Smooth muscle cell (in vitro differentiated cells): Measurements from ENCODE around the gene SNAP91. TPM values are rescaled to one million over a fixed set of nuclear protein-coding genes. Genes with fewer than 3 reads are reported as not detected.
"Not testable (repeated sequence)": the region's sequence is repeated elsewhere in the genome, so short reads cannot be mapped to it uniquely, and the experiment has no call there.

Source experiments
- DNase-seq: peaks from one replicate; lab custom pipeline; 2025; ENCODE audit not compliant: unreplicated experiment; lab: John Stamatoyannopoulos, UW
- H2AFZ ChIP-seq: fragments of 200-600 bp; sonication (generic); 2 replicates; pipeline ENCODE4 v1.6.0; 2016; ENCODE audit warnings: antibody characterized with exemption, low read depth, mild to moderate bottlenecking
- H3F3A ChIP-seq: fragments of 200-600 bp; sonication (generic); 2 replicates; pipeline ENCODE4 v1.6.0; 2017; ENCODE audit warnings: antibody characterized with exemption, low read depth
- H3K27ac ChIP-seq: fragments of 200-600 bp; sonication (generic); 2 replicates; pipeline ENCODE4 v1.5.1; 2016; ENCODE audit warnings: low read depth, mild to moderate bottlenecking
- H3K27me3 ChIP-seq: fragments of 200-600 bp; sonication (generic); 2 replicates; pipeline ENCODE4 v1.6.1; 2016; ENCODE audit warnings: low read depth, mild to moderate bottlenecking
- H3K36me3 ChIP-seq: fragments of 200-600 bp; sonication (generic); 2 replicates; pipeline ENCODE4 v1.5.1; 2016; ENCODE audit warnings: low read depth
- H3K4me1 ChIP-seq: fragments of 200-600 bp; sonication (generic); 2 replicates; pipeline ENCODE4 v1.5.1; 2016; ENCODE audit warnings: low read depth
- H3K4me2 ChIP-seq: fragments of 200-600 bp; sonication (generic); 2 replicates; pipeline ENCODE4 v1.6.0; 2016; ENCODE audit warnings: mild to moderate bottlenecking
- H3K4me3 ChIP-seq: fragments of 200-600 bp; sonication (generic); 2 replicates; pipeline ENCODE4 v1.5.1; 2016; ENCODE audit warnings: mild to moderate bottlenecking
- H3K79me2 ChIP-seq: fragments of 200-600 bp; sonication (generic); 2 replicates; pipeline ENCODE4 v1.6.0; 2016; ENCODE audit warnings: low read depth, mild to moderate bottlenecking
- H3K9ac ChIP-seq: fragments of 200-600 bp; sonication (generic); 2 replicates; pipeline ENCODE4 v1.6.0; 2016; ENCODE audit warnings: low read depth
- H3K9me3 ChIP-seq: fragments of 200-600 bp; sonication (generic); replicated peaks from 2 replicates; pipeline ENCODE4 v1.5.1; 2016; ENCODE audit warnings: low read depth
- H4K20me1 ChIP-seq: fragments of 200-600 bp; sonication (generic); 2 replicates; pipeline ENCODE4 v1.6.0; 2016; ENCODE audit warnings: low read depth
- CTCF ChIP-seq: fragments of 200-600 bp; sonication (generic); IDR thresholded peaks from 2 replicates; pipeline ENCODE4 v1.5.1; 2017; ENCODE audit warnings: borderline replicate concordance, mild to moderate bottlenecking, antibody characterized with exemption; ENCODE audit not compliant: insufficient read depth, poor library complexity, severe bottlenecking
- WGBS: methylation state at CpG from one replicate; pipeline ENCODE4 v1.1.7; 2016; ENCODE audit warnings: low lambda C conversion rate; 5-methylcytosine and 5-hydroxymethylcytosine counted together
- polyA plus RNA-seq: library from polyadenylated mRNA; unstranded; fragments of >200 nt; fragmentation: Nextera tagmentation; extraction: Ambion mirVana; gene quantifications from 2 replicates; pipeline ENCODE4 v1.2.1, GENCODE V29; 2016
- total RNA-seq: library from RNA; depleted of rRNA; stranded (reverse); fragments of >200 nt; gene quantifications from 2 replicates; pipeline ENCODE4 v1.2.3, GENCODE V29; 2014

SNAP91 gene
- total and polyA plus RNA-seq, 2 experiments from 2014 or later = not detected

- Histone ChIP-seq H3K9ac (no peak overlapping the region), H3K4me3 (no peak overlapping the region), H3F3A (no peaks in the 10 kb centered on the region), H3K9me3 (no peaks in the 10 kb centered on the region), H3K4me1 (no peaks in the 10 kb centered on the region), H3K27ac (no peak overlapping the region), H3K79me2 (no peaks in the 10 kb centered on the region), H2AFZ (no peak overlapping the region), H3K4me2 (no peak overlapping the region), H3K27me3 (no peaks in the 10 kb centered on the region), H3K36me3 (no peaks in the 10 kb centered on the region), H4K20me1 (no peaks in the 10 kb centered on the region)
- no peak for TF ChIP-seq CTCF
- WGBS = 100% methylated on average over 1 of the region's 1 CpG
- no peak for DNase-seq
Measured at GRCh38 chr6:83558975-83559374, 149.9 kb downstream of the SNAP91 start.

GRCh38 chr6:83556871-83557270 lies 152.0 kb downstream of the SNAP91 start:
- H3K27me3 ChIP-seq = no peaks in the 10 kb centered on the region
- no peak for TF ChIP-seq CTCF
- H3F3A ChIP-seq = no peaks in the 10 kb centered on the region
- H2AFZ ChIP-seq = no peak overlapping the region
- H3K9me3 ChIP-seq = no peaks in the 10 kb centered on the region
- no peak overlapping the region for H3K27ac ChIP-seq
- DNase-seq = no peak
- no peaks in the 10 kb centered on the region for H3K36me3 ChIP-seq
- no peaks in the 10 kb centered on the region for H3K4me1 ChIP-seq
- no peaks in the 10 kb centered on the region for H4K20me1 ChIP-seq
- no peak overlapping the region for H3K9ac ChIP-seq
- no peak overlapping the region for H3K4me3 ChIP-seq
- H3K79me2 ChIP-seq = no peaks in the 10 kb centered on the region
- H3K4me2 ChIP-seq = no peak overlapping the region

- H3K4me1 ChIP-seq, DNase-seq: not testable (repeated sequence)
- WGBS = 91% methylated on average over 4 of the region's 4 CpGs
Measured at GRCh38 chr6:83551748-83552147, 157.2 kb downstream of the SNAP91 start.

GRCh38 chr6:83550482-83550881 lies 158.4 kb downstream of the SNAP91 start:
- H3K36me3 ChIP-seq, H4K20me1 ChIP-seq, H3K9ac ChIP-seq, DNase-seq, H3K27me3 ChIP-seq, H3K9me3 ChIP-seq, H3K79me2 ChIP-seq, H3K4me1 ChIP-seq, H3F3A ChIP-seq, H3K27ac ChIP-seq, H3K4me2 ChIP-seq, H2AFZ ChIP-seq, H3K4me3 ChIP-seq: not testable (repeated sequence)
- WGBS = 90% methylated on average over 5 of the region's 5 CpGs

More at GRCh38 chr6:83551748-83552147, 157.2 kb downstream of the SNAP91 start:
- not testable (repeated sequence) for H2AFZ ChIP-seq, H3K9me3 ChIP-seq, H3F3A ChIP-seq, H3K27me3 ChIP-seq, H3K9ac ChIP-seq, H3K4me3 ChIP-seq, H3K4me2 ChIP-seq, H3K27ac ChIP-seq, H3K79me2 ChIP-seq, H4K20me1 ChIP-seq, H3K36me3 ChIP-seq

- 75% methylated on average over 5 of the region's 5 CpGs for WGBS
- H3K9me3 ChIP-seq = peaks cover 4% of the 10 kb centered on the region
- TF ChIP-seq CTCF = no peak
Measured at GRCh38 chr6:83546636-83547035, 162.3 kb downstream of the SNAP91 start.

More at GRCh38 chr6:83546636-83547035, 162.3 kb downstream of the SNAP91 start:
- Histone ChIP-seq H4K20me1 (no peaks in the 10 kb centered on the region), H3K36me3 (no peaks in the 10 kb centered on the region), H3K9ac (no peak overlapping the region), H3K4me2 (no peak overlapping the region), H3K4me1 (no peaks in the 10 kb centered on the region), H3K79me2 (no peaks in the 10 kb centered on the region), H3K27me3 (no peaks in the 10 kb centered on the region), H3K4me3 (no peak overlapping the region), H2AFZ (no peak overlapping the region), H3F3A (no peaks in the 10 kb centered on the region), H3K27ac (no peak overlapping the region)
- DNase-seq = no peak
